HepG2 (cell line): ENCODE measurements around the gene YY1. TPM values are rescaled to one million over a fixed set of nuclear protein-coding genes. Genes with fewer than 3 reads are reported as not detected.

Source experiments
- HNRNPL ChIP-seq: fragments of 200-400 bp; formaldehyde crosslinking; IDR thresholded peaks from 2 replicates; pipeline ENCODE4 v1.6.1; 2017; ENCODE audit warnings: mild to moderate bottlenecking, low read depth, low read length
- KAT8 ChIP-seq: IDR thresholded peaks from 2 replicates; pipeline ENCODE4 v1.6.1; 2016; ENCODE audit warnings: missing genetic modification reagents, missing compliant biosample characterization
- KDM1A ChIP-seq: IDR thresholded peaks from 2 replicates; pipeline ENCODE4 v1.6.1; 2016; ENCODE audit warnings: missing compliant biosample characterization
- KDM3A ChIP-seq: IDR thresholded peaks from 2 replicates; pipeline ENCODE4 v1.6.1; 2018; ENCODE audit warnings: low read depth, missing compliant biosample characterization
- SP140L ChIP-seq: sonication (generic); formaldehyde crosslinking; IDR thresholded peaks from 2 replicates; pipeline ENCODE4 v1.4.0; 2020; ENCODE audit warnings: missing genetic modification reagents, borderline replicate concordance
- TEAD3 ChIP-seq: optimal IDR thresholded peaks from 2 replicates; pipeline ENCODE3; 2016; ENCODE audit warnings: borderline replicate concordance
- ZNF230 ChIP-seq: sonication (generic); formaldehyde crosslinking; IDR thresholded peaks from 2 replicates; pipeline ENCODE4 v1.4.0; 2020; ENCODE audit warnings: mild to moderate bottlenecking, missing genetic modification reagents
- ZNF564 ChIP-seq: sonication (generic); formaldehyde crosslinking; IDR thresholded peaks from 2 replicates; pipeline ENCODE4 v1.8.1; 2023; ENCODE audit warnings: mild to moderate bottlenecking, missing genetic modification reagents
- ZNF577 ChIP-seq: sonication (generic); formaldehyde crosslinking; IDR thresholded peaks from 2 replicates; pipeline ENCODE4 v1.4.0; 2020; ENCODE audit warnings: mild to moderate bottlenecking, low read depth, missing genetic modification reagents, borderline replicate concordance
- ZNF605 ChIP-seq: sonication (generic); formaldehyde crosslinking; IDR thresholded peaks from 2 replicates; pipeline ENCODE4 v1.8.0; 2022; ENCODE audit warnings: mild to moderate bottlenecking, missing genetic modification reagents
- ZNF773 ChIP-seq: sonication (generic); formaldehyde crosslinking; IDR thresholded peaks from 2 replicates; pipeline ENCODE4 v1.4.0; 2020; ENCODE audit warnings: missing genetic modification reagents, borderline replicate concordance
- ZNF883 ChIP-seq: sonication (generic); formaldehyde crosslinking; IDR thresholded peaks from 2 replicates; pipeline ENCODE4 v1.5.1; 2020; ENCODE audit warnings: mild to moderate bottlenecking, missing genetic modification reagents; ENCODE audit errors: not compliant biosample characterization
- polyA plus RNA-seq, 8 experiments: library from polyadenylated mRNA; depleted of rRNA in 3 of 8; stranded (reverse) in 7 of 8; unstranded in 1 of 8; fragments of >200 nt; fragmentation: Illumina TruSeq in 4 of 8; extraction: Trizol in 4 of 8; gene quantifications; 2 replicates each; pipeline versions ENCODE4 v1.2.1 to v1.2.3, GENCODE V29; 2011 to 2016; ENCODE audit warnings: low read depth in 4 of 8, missing spikeins in 1 of 8, mixed read lengths in 1 of 8; ENCODE audit not compliant: insufficient read depth in 1 of 8
- total RNA-seq, 5 experiments: library from RNA; depleted of rRNA; stranded (reverse); fragments of >200 nt; fragmentation: Illumina TruSeq; extraction: Trizol; gene quantifications; 2 replicates each; pipeline ENCODE4 v1.2.3, GENCODE V29; 2016; ENCODE audit warnings: low read depth in 1 of 5
- TF ChIP-seq, protein P1 (sequence below): sonication (generic); formaldehyde crosslinking; IDR thresholded peaks from 2 replicates; pipeline ENCODE4 v1.5.0; 2020; ENCODE audit warnings: mild to moderate bottlenecking, missing genetic modification reagents, moderate library complexity
- TF ChIP-seq, protein P2 (sequence below): sonication (generic); formaldehyde crosslinking; conservative IDR thresholded peaks from 2 replicates; pipeline ENCODE4 v1.4.0; 2020; ENCODE audit warnings: missing genetic modification reagents
- TF ChIP-seq, protein P3 (sequence below): sonication (generic); formaldehyde crosslinking; IDR thresholded peaks from 2 replicates; pipeline ENCODE4 v1.5.0; 2020; ENCODE audit warnings: missing genetic modification reagents, mild to moderate bottlenecking, borderline replicate concordance
- TF ChIP-seq, protein P4 (sequence below): IDR thresholded peaks from 2 replicates; pipeline ENCODE4 v1.6.1; 2016; ENCODE audit warnings: missing biosample characterization, missing genetic modification reagents, low read depth
- TF ChIP-seq, protein P5 (sequence below), 2 experiments: sonication (generic) in 1 of 2; formaldehyde crosslinking in 1 of 2; IDR thresholded peaks; 2 replicates each; pipeline versions ENCODE4 v1.4.0 to v1.6.1; 2016 to 2020; ENCODE audit warnings: borderline replicate concordance in 1 of 2, low read depth in 1 of 2, mild to moderate bottlenecking in 1 of 2, missing genetic modification reagents in 1 of 2

YY1 gene
- total and polyA plus RNA-seq, 2 of the 13 experiments (the other 11 are each of a cell fraction or from before 2014, with no cell fraction given), result 29.4 to 68.1 TPM

DNA sequence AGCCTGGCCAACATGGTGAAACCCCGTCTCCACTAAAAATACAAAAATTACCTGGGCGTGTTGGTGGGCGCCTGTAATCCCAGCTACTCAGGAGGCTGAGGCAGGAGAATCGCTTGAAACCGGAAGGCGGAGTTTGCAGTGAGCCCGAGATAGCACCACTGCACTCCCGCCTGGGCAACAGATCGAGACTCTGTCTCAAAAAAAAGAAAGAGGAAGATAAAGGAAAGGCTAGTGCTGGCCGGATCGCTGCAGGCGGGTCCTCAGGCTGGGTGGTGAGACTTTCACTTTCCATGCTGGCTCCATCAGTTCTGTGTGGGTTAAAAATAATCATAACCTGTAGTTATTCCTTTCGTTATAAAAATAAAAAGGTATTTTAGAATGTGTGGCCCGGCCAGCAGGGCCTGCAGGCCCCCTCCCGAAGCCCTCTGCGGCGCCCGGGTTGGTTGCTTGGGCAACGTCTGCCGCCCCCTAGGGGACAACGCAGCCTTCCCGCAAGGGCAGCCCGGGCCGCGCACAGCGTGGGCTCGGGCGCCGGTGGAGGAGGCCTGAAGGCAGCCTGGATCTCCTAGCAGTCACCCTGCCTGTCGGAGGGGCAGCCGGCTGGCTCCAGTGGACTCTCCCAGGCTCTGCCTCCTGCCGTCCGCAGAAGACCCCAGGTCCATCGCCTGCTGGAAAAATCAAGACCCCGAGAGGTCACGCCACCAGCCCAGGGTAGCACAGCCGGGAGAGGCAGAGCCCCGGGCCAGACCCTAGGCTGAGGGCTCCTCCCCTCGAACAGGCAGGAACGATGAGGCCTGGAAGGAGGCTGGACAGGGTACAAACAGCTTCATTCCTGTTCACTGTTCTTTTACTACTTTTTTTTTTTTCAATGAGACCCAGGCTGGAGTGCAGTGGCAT is 79.2 kb downstream of the YY1 start (continued):
- TF ChIP-seq, protein P1, sequence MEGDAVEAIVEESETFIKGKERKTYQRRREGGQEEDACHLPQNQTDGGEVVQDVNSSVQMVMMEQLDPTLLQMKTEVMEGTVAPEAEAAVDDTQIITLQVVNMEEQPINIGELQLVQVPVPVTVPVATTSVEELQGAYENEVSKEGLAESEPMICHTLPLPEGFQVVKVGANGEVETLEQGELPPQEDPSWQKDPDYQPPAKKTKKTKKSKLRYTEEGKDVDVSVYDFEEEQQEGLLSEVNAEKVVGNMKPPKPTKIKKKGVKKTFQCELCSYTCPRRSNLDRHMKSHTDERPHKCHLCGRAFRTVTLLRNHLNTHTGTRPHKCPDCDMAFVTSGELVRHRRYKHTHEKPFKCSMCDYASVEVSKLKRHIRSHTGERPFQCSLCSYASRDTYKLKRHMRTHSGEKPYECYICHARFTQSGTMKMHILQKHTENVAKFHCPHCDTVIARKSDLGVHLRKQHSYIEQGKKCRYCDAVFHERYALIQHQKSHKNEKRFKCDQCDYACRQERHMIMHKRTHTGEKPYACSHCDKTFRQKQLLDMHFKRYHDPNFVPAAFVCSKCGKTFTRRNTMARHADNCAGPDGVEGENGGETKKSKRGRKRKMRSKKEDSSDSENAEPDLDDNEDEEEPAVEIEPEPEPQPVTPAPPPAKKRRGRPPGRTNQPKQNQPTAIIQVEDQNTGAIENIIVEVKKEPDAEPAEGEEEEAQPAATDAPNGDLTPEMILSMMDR (CRISPR knock-in tag), result peak; percentile 87
- TF ChIP-seq ZNF230 (no peak), ZNF605 (CRISPR knock-in tag) (no peak), HNRNPL (0 out of 2 replicates have a peak, but pooled peaks have one; percentile 40), ZNF577 (CRISPR knock-in tag) (no peak), KDM3A (0 out of 2 replicates have a peak, but pooled peaks have one; percentile 31), SP140L (no peak), ZNF883 (CRISPR knock-in tag) (no peak), KDM1A (CRISPR knock-in tag) (no peak), TEAD3 (CRISPR knock-in tag) (no peak), KAT8 (CRISPR knock-in tag) (0 out of 2 replicates have a peak, but pooled peaks have one; percentile 18), ZNF773 (CRISPR knock-in tag) (no peak), ZNF564 (CRISPR knock-in tag) (no peak)
- TF ChIP-seq, protein P2, sequence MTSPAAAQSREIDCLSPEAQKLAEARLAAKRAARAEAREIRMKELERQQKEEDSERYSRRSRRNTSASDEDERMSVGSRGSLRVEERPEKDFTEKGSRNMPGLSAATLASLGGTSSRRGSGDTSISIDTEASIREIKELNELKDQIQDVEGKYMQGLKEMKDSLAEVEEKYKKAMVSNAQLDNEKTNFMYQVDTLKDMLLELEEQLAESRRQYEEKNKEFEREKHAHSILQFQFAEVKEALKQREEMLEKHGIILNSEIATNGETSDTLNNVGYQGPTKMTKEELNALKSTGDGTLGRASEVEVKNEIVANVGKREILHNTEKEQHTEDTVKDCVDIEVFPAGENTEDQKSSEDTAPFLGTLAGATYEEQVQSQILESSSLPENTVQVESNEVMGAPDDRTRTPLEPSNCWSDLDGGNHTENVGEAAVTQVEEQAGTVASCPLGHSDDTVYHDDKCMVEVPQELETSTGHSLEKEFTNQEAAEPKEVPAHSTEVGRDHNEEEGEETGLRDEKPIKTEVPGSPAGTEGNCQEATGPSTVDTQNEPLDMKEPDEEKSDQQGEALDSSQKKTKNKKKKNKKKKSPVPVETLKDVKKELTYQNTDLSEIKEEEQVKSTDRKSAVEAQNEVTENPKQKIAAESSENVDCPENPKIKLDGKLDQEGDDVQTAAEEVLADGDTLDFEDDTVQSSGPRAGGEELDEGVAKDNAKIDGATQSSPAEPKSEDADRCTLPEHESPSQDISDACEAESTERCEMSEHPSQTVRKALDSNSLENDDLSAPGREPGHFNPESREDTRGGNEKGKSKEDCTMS (CRISPR knock-in tag), result no peak
- TF ChIP-seq, protein P3, sequence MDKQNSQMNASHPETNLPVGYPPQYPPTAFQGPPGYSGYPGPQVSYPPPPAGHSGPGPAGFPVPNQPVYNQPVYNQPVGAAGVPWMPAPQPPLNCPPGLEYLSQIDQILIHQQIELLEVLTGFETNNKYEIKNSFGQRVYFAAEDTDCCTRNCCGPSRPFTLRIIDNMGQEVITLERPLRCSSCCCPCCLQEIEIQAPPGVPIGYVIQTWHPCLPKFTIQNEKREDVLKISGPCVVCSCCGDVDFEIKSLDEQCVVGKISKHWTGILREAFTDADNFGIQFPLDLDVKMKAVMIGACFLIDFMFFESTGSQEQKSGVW (CRISPR knock-in tag), result no peak
- TF ChIP-seq, protein P4, sequence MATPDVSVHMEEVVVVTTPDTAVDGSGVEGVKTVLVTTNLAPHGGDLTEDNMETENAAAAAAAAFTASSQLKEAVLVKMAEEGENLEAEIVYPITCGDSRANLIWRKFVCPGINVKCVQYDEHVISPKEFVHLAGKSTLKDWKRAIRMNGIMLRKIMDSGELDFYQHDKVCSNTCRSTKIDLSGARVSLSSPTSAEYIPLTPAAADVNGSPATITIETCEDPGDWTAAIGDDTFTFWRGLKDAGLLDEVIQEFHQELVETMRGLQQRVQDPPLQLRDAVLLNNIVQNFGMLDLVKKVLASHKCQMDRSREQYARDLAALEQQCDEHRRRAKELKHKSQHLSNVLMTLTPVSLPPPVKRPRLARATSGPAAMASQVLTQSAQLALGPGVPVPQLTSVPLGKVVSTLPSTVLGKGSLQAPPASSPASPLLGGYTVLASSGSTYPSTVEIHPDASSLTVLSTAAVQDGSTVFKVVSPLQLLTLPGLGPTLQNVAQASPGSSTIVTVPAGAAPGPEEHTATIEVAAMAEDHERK (CRISPR knock-in tag), result no peak
- TF ChIP-seq, protein P5, sequence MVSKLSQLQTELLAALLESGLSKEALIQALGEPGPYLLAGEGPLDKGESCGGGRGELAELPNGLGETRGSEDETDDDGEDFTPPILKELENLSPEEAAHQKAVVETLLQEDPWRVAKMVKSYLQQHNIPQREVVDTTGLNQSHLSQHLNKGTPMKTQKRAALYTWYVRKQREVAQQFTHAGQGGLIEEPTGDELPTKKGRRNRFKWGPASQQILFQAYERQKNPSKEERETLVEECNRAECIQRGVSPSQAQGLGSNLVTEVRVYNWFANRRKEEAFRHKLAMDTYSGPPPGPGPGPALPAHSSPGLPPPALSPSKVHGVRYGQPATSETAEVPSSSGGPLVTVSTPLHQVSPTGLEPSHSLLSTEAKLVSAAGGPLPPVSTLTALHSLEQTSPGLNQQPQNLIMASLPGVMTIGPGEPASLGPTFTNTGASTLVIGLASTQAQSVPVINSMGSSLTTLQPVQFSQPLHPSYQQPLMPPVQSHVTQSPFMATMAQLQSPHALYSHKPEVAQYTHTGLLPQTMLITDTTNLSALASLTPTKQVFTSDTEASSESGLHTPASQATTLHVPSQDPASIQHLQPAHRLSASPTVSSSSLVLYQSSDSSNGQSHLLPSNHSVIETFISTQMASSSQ (IDR thresholded peaks at IDR 0.05; ENCODE audit: low read depth), result no peak
- TF ChIP-seq, protein P5 (CRISPR knock-in tag; IDR thresholded peaks at IDR 0.05; ENCODE audit: borderline replicate concordance), result no peak
